ENCODE results near the gene ZNF568.

ZNF568 gene

GRCh38 chr19:36915992-36916830 lies at the start of gene ZNF568, which contains the start of gene ZNF829:
ZNF568 (plus strand) TSS chr19:36916332; CDS start chr19:36922771, 6,439 bp downstream.
ZNF829 (minus strand) TSS chr19:36916291; CDS start chr19:36915167, 1,124 bp downstream.
- Histone ChIP-seq H3K4me3 (ENCODE audit: low read depth in 1 of 2, low read length in 2 of 2) (peak within 1 kb of the TSS; percentile 87 to 99), H3K4me1 (ENCODE audit: control insufficient read depth in 1 of 2, insufficient read depth in 2 of 2, low read length in 2 of 2) (peaks cover 4 to 14% of the 10 kb centered on the region in 2 donors), H3K27ac (ENCODE audit: low read length) (peak within 1 kb of the TSS; percentile 91), H3K36me3 (ENCODE audit: control insufficient read depth in 1 of 2, insufficient read depth in 2 of 2, low read length in 2 of 2) (peaks cover 13 to 34% of the 10 kb centered on the region in 2 donors), H3K27me3 (ENCODE audit: low read depth, low read length) (no peaks in the 10 kb centered on the region), H3K9me3 (ENCODE audit: control insufficient read depth in 1 of 2, low read length in 2 of 2) (peaks cover 10 to 12% of the 10 kb centered on the region in 2 donors)

GRCh38 chr19:36876993-36877938 lies 38.9 kb upstream of the ZNF568 start:
- Histone ChIP-seq H3K27me3 (ENCODE audit: low read depth, low read length) (no peaks in the 10 kb centered on the region), H3K9me3 (ENCODE audit: control insufficient read depth in 1 of 2, low read length in 2 of 2) (peaks cover 71 to 82% of the 10 kb centered on the region in 2 donors), H3K36me3 (ENCODE audit: control insufficient read depth in 1 of 2, insufficient read depth in 2 of 2, low read length in 2 of 2) (peaks cover 20 to 72% of the 10 kb centered on the region in 2 donors), H3K4me3 (ENCODE audit: low read depth in 1 of 2, low read length in 2 of 2) (peak overlapping the region; percentile 37 to 58), H3K27ac (ENCODE audit: low read length) (no peak overlapping the region), H3K4me1 (ENCODE audit: control insufficient read depth in 1 of 2, insufficient read depth in 2 of 2, low read length in 2 of 2) (no peaks in the 10 kb centered on the region)

- no peak overlapping the region for H3K27ac ChIP-seq (ENCODE audit: low read length)
- H3K9me3 ChIP-seq (ENCODE audit: control insufficient read depth in 1 of 2, low read length in 2 of 2) = peaks cover 79 to 91% of the 10 kb centered on the region in 2 donors
- H3K4me3 ChIP-seq (ENCODE audit: low read depth in 1 of 2, low read length in 2 of 2) = peak overlapping the region; percentile 41 to 75
- no peaks in the 10 kb centered on the region for H3K4me1 ChIP-seq (ENCODE audit: control insufficient read depth in 1 of 2, insufficient read depth in 2 of 2, low read length in 2 of 2)
- H3K27me3 ChIP-seq (ENCODE audit: low read depth, low read length) = no peaks in the 10 kb centered on the region
- H3K36me3 ChIP-seq (ENCODE audit: control insufficient read depth in 1 of 2, insufficient read depth in 2 of 2, low read length in 2 of 2) = peaks cover 38 to 85% of the 10 kb centered on the region in 2 donors
Measured at GRCh38 chr19:36891768-36892357, 24.3 kb upstream of the ZNF568 start.

- Histone ChIP-seq H3K9me3 (ENCODE audit: control insufficient read depth in 1 of 2, low read length in 2 of 2) (peaks cover 81 to 90% of the 10 kb centered on the region in 2 donors), H3K27me3 (ENCODE audit: low read depth, low read length) (no peaks in the 10 kb centered on the region), H3K4me3 (ENCODE audit: low read depth in 1 of 2, low read length in 2 of 2) (peak overlapping the region; percentile 45 to 75), H3K36me3 (ENCODE audit: control insufficient read depth in 1 of 2, insufficient read depth in 2 of 2, low read length in 2 of 2) (peaks cover 43 to 92% of the 10 kb centered on the region in 2 donors), H3K4me1 (ENCODE audit: control insufficient read depth in 1 of 2, insufficient read depth in 2 of 2, low read length in 2 of 2) (no peaks in the 10 kb centered on the region), H3K27ac (ENCODE audit: low read length) (no peak overlapping the region)
Measured at GRCh38 chr19:36894849-36895383, 21.2 kb upstream of the ZNF568 start.

- Histone ChIP-seq H3K27me3 (ENCODE audit: low read depth, low read length) (no peaks in the 10 kb centered on the region), H3K27ac (ENCODE audit: low read length) (no peak overlapping the region), H3K36me3 (ENCODE audit: control insufficient read depth in 1 of 2, insufficient read depth in 2 of 2, low read length in 2 of 2) (peaks cover 24 to 92% of the 10 kb centered on the region in 2 donors), H3K4me3 (ENCODE audit: low read depth in 1 of 2, low read length in 2 of 2) (peak overlapping the region in 1 of 2 donors; percentile 57), H3K9me3 (ENCODE audit: control insufficient read depth in 1 of 2, low read length in 2 of 2) (peaks cover 66 to 84% of the 10 kb centered on the region in 2 donors), H3K4me1 (ENCODE audit: control insufficient read depth in 1 of 2, insufficient read depth in 2 of 2, low read length in 2 of 2) (no peaks in the 10 kb centered on the region)
Measured at GRCh38 chr19:36898422-36898821, 17.7 kb upstream of the ZNF568 start.

GRCh38 chr19:36916991-36917390 lies 859 bp downstream of the ZNF568 start:
- Histone ChIP-seq H3K9me3 (ENCODE audit: control insufficient read depth in 1 of 2, low read length in 2 of 2) (peaks cover 3 to 10% of the 10 kb centered on the region in 2 donors), H3K27me3 (ENCODE audit: low read depth, low read length) (no peaks in the 10 kb centered on the region), H3K36me3 (ENCODE audit: control insufficient read depth in 1 of 2, insufficient read depth in 2 of 2, low read length in 2 of 2) (peaks cover 8 to 35% of the 10 kb centered on the region in 2 donors), H3K4me3 (ENCODE audit: low read depth in 1 of 2, low read length in 2 of 2) (peak overlapping the region; percentile 87 to 99), H3K4me1 (ENCODE audit: control insufficient read depth in 1 of 2, insufficient read depth in 2 of 2, low read length in 2 of 2) (peaks cover 4 to 14% of the 10 kb centered on the region in 2 donors), H3K27ac (ENCODE audit: low read length) (peak overlapping the region; percentile 91)

GRCh38 chr19:36918090-36918489 lies 2.0 kb downstream of the ZNF568 start:
- peaks cover 14 to 40% of the 10 kb centered on the region in 2 donors for H3K36me3 ChIP-seq (ENCODE audit: control insufficient read depth in 1 of 2, insufficient read depth in 2 of 2, low read length in 2 of 2)
- H3K9me3 ChIP-seq (ENCODE audit: control insufficient read depth in 1 of 2, low read length in 2 of 2) = peaks cover 5 to 8% of the 10 kb centered on the region in 2 donors
- H3K4me1 ChIP-seq (ENCODE audit: control insufficient read depth in 1 of 2, insufficient read depth in 2 of 2, low read length in 2 of 2) = peaks cover 4 to 14% of the 10 kb centered on the region in 2 donors
- H3K27ac ChIP-seq (ENCODE audit: low read length) = no peak overlapping the region
- H3K27me3 ChIP-seq (ENCODE audit: low read depth, low read length) = no peaks in the 10 kb centered on the region
- no peak overlapping the region for H3K4me3 ChIP-seq (ENCODE audit: low read depth in 1 of 2, low read length in 2 of 2)

GRCh38 chr19:36931684-36932083 lies 15.6 kb downstream of the ZNF568 start:
- Histone ChIP-seq H3K4me1 (ENCODE audit: control insufficient read depth in 1 of 2, insufficient read depth in 2 of 2, low read length in 2 of 2) (no peaks in the 10 kb centered on the region), H3K9me3 (ENCODE audit: control insufficient read depth in 1 of 2, low read length in 2 of 2) (peaks cover 25 to 37% of the 10 kb centered on the region in 2 donors), H3K27ac (ENCODE audit: low read length) (no peak overlapping the region), H3K36me3 (ENCODE audit: control insufficient read depth in 1 of 2, insufficient read depth in 2 of 2, low read length in 2 of 2) (peaks cover 3 to 67% of the 10 kb centered on the region in 2 donors), H3K4me3 (ENCODE audit: low read depth in 1 of 2, low read length in 2 of 2) (peak overlapping the region in 1 of 2 donors; percentile 40), H3K27me3 (ENCODE audit: low read depth, low read length) (no peaks in the 10 kb centered on the region)

GRCh38 chr19:36939153-36939552 lies 23.0 kb downstream of the ZNF568 start:
- no peak overlapping the region for H3K27ac ChIP-seq (ENCODE audit: low read length)
- peaks cover 34 to 53% of the 10 kb centered on the region in 2 donors for H3K9me3 ChIP-seq (ENCODE audit: control insufficient read depth in 1 of 2, low read length in 2 of 2)
- H3K36me3 ChIP-seq (ENCODE audit: control insufficient read depth in 1 of 2, insufficient read depth in 2 of 2, low read length in 2 of 2) = peaks cover 44 to 86% of the 10 kb centered on the region in 2 donors
- H3K27me3 ChIP-seq (ENCODE audit: low read depth, low read length) = no peaks in the 10 kb centered on the region
- H3K4me3 ChIP-seq (ENCODE audit: low read depth in 1 of 2, low read length in 2 of 2) = peak overlapping the region in 1 of 2 donors; percentile 32
- no peaks in the 10 kb centered on the region for H3K4me1 ChIP-seq (ENCODE audit: control insufficient read depth in 1 of 2, insufficient read depth in 2 of 2, low read length in 2 of 2)

- Histone ChIP-seq H3K27me3 (ENCODE audit: low read depth, low read length) (no peaks in the 10 kb centered on the region), H3K4me3 (ENCODE audit: low read depth in 1 of 2, low read length in 2 of 2) (peak overlapping the region; percentile 2 to 48), H3K4me1 (ENCODE audit: control insufficient read depth in 1 of 2, insufficient read depth in 2 of 2, low read length in 2 of 2) (no peaks in the 10 kb centered on the region), H3K36me3 (ENCODE audit: control insufficient read depth in 1 of 2, insufficient read depth in 2 of 2, low read length in 2 of 2) (peaks cover 33 to 60% of the 10 kb centered on the region in 2 donors), H3K27ac (ENCODE audit: low read length) (no peak overlapping the region), H3K9me3 (ENCODE audit: control insufficient read depth in 1 of 2, low read length in 2 of 2) (peaks cover 42 to 55% of the 10 kb centered on the region in 2 donors)
Measured at GRCh38 chr19:36950335-36951119, 34.4 kb downstream of the ZNF568 start.

All from muscle layer of duodenum (tissue), 2 donors.